ENCODE data around the gene CORO6.

The CORO6 gene

GRCh38 chr17:29612094-29612403 lies 10.7 kb downstream of the CORO6 start:
- no peak for DNase-seq

GRCh38 chr17:29611351-29612093 lies 11.2 kb downstream of the CORO6 start:
- DNase-seq = no peak

- DNase-seq = no peak
These were observed 12.3 kb downstream of the CORO6 start for GRCh38 chr17:29610395-29610794.

- DNase-seq = no peak
These were observed 13.7 kb downstream of the CORO6 start for GRCh38 chr17:29608986-29609385.

GRCh38 chr17:29607557-29608195 lies 15.0 kb downstream of the CORO6 start:
- DNase-seq = no peak

- no peak for DNase-seq
These were observed 19.5 kb downstream of the CORO6 start for GRCh38 chr17:29603109-29603674.

GRCh38 chr17:29597361-29598172 lies 25.1 kb downstream of the CORO6 start:
- DNase-seq = no peak

- no peak for DNase-seq
These were observed 25.9 kb downstream of the CORO6 start for GRCh38 chr17:29596811-29597210.

GRCh38 chr17:29595943-29596774 lies 26.6 kb downstream of the CORO6 start:
- no peak for DNase-seq

GRCh38 chr17:29595107-29595942 lies 27.4 kb downstream of the CORO6 start:
- no peak for DNase-seq

- no peak for DNase-seq
These were observed 28.1 kb downstream of the CORO6 start for GRCh38 chr17:29594519-29595090.

- DNase-seq = peak; percentile 5
These were observed 28.9 kb downstream of the CORO6 start for GRCh38 chr17:29593591-29594518.

GRCh38 chr17:29592850-29593551 lies 29.7 kb downstream of the CORO6 start, which contains the start of gene ANKRD13B:
Gene ANKRD13B (plus strand): TSS chr17:29593132. CDS start chr17:29593622, 490 bp downstream.
- no peak for DNase-seq

GRCh38 chr17:29591737-29592608 lies 30.7 kb downstream of the CORO6 start:
- DNase-seq = peak; percentile 63

- DNase-seq = no peak
These were observed 31.5 kb downstream of the CORO6 start for GRCh38 chr17:29591146-29591736.

- no peak for DNase-seq
These were observed 32.1 kb downstream of the CORO6 start for GRCh38 chr17:29590411-29591145.
